Left ventricle myocardium inferior (tissue), 1 donor: ENCODE results near the gene XKR7. TPM values are rescaled to one million over a fixed set of nuclear protein-coding genes. Genes with fewer than 3 reads are reported as not detected.

ENCODE experiments used
- DNase-seq: peaks from one replicate; pipeline ENCODE4 v3.0.0-alpha.2; 2020
- H3K27ac ChIP-seq: fragments of 200-600 bp; replicated peaks from 2 replicates; pipeline ENCODE4 v1.8.0; 2021
- H3K27me3 ChIP-seq: fragments of 200-600 bp; 2 replicates; pipeline ENCODE4 v1.8.0; 2021; ENCODE audit warnings: low read depth
- H3K36me3 ChIP-seq: fragments of 200-600 bp; 2 replicates; pipeline ENCODE4 v1.8.0; 2021
- H3K4me1 ChIP-seq: fragments of 200-600 bp; 2 replicates; pipeline ENCODE4 v1.8.0; 2021
- H3K4me3 ChIP-seq: fragments of 200-600 bp; 2 replicates; pipeline ENCODE4 v1.8.0; 2021; ENCODE audit warnings: mild to moderate bottlenecking, moderate library complexity
- H3K9me3 ChIP-seq: fragments of 200-600 bp; replicated peaks from 2 replicates; pipeline ENCODE4 v1.8.0; 2021
- intact Hi-C: fragments of 100-400 bp; cut with micrococcal nuclease; formaldehyde crosslinking; loops from one replicate; pipeline ENCODE4 v1.11.0; 2022
- total RNA-seq: library from RNA; stranded (reverse); fragmentation: NEBNext Ultra II Directional; extraction: Animal tissue kit (Norgen Biotek cat#: 25700); gene quantifications from one replicate; pipeline ENCODE4 v1.2.1, GENCODE V29; 2021
- TF ChIP-seq, protein P1 (sequence below): fragments of 200-600 bp; IDR thresholded peaks from 2 replicates; pipeline ENCODE4 v1.8.0; 2021; ENCODE audit warnings: antibody characterized with exemption, mild to moderate bottlenecking, borderline replicate concordance
- donor health status: DM: no; HTN: yes; CAD: no; lungs with severe emphysema.

The XKR7 gene
- total RNA-seq, 1 donor from 2014 or later, result not detected

DNA sequence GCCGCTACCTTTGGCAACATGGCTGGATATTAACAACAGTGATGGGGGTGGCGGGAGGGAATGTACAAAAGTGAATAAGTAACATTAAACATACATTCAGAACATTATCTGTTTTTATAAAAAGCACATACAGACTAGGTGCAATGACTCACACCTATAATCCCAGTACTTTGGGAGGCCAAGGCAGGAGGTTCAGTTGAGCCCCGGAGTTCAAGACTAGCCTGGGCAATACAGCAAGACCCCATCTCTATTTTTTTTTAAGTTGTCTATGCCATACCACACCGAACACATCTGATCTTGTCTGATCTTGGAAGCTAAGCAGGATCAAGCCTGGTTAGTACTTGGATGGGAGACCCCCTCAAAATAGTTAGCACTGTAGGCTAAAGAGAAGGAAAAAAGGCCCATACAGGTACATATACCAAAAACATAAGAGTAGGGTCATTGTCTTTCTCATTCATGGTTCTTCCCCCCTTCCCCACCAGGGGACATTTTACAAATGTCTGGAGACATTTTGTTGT, 82.4 kb downstream of the XKR7 start:
- no peak overlapping the region for H3K27ac ChIP-seq
- H3K27me3 ChIP-seq, result peaks cover 87% of the 10 kb centered on the region
- H3K4me1 ChIP-seq, result peaks cover 12% of the 10 kb centered on the region
- intact Hi-C loops, result no loop called here
- no peaks in the 10 kb centered on the region for H3K36me3 ChIP-seq
- no peak for DNase-seq
- no peak overlapping the region for H3K4me3 ChIP-seq
- no peaks in the 10 kb centered on the region for H3K9me3 ChIP-seq
- TF ChIP-seq, protein P1, sequence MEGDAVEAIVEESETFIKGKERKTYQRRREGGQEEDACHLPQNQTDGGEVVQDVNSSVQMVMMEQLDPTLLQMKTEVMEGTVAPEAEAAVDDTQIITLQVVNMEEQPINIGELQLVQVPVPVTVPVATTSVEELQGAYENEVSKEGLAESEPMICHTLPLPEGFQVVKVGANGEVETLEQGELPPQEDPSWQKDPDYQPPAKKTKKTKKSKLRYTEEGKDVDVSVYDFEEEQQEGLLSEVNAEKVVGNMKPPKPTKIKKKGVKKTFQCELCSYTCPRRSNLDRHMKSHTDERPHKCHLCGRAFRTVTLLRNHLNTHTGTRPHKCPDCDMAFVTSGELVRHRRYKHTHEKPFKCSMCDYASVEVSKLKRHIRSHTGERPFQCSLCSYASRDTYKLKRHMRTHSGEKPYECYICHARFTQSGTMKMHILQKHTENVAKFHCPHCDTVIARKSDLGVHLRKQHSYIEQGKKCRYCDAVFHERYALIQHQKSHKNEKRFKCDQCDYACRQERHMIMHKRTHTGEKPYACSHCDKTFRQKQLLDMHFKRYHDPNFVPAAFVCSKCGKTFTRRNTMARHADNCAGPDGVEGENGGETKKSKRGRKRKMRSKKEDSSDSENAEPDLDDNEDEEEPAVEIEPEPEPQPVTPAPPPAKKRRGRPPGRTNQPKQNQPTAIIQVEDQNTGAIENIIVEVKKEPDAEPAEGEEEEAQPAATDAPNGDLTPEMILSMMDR, result no peak

DNA sequence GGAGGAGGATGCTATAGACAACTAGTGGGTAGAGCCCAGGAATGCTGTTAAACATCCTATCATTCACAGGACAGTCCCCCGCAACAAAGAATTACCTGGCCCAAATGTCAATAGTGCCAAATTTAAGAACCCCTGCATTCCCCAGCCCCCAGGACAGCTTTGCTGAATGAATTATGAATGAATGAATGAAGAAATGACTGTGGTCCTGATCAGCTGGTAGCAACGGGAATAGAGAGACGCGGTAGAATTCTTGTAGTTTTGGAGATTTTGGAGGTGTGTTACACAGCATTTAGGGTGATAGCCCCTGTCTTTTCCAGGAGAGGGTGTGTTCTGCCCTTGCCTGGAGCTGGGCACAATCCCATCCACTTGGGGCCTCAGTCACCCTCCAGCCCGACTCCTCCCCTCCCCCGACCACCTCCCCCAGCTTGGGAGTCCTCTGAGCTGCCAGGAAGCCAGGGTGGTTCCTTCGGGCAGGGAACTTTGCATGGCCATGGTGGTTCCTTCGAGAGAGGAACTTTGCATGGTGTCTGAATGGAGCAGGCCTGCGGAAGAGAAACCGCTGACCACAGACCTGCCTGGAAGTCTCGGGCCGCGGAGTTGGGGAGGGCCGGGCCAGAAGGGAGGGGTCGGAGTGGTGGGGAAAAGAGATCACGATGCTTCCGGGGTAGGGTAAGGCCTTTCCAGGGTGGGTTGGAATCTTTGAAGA, 83.1 kb downstream of the XKR7 start:
- peaks cover 12% of the 10 kb centered on the region for H3K4me1 ChIP-seq
- TF ChIP-seq, protein P1, result no peak
- peak overlapping the region; percentile 58 for H3K4me3 ChIP-seq
- H3K27ac ChIP-seq, result peak overlapping the region; percentile 48
- peaks cover 87% of the 10 kb centered on the region for H3K27me3 ChIP-seq
- intact Hi-C loops, result no loop called here
- DNase-seq, result peak; percentile 60
- no peaks in the 10 kb centered on the region for H3K36me3 ChIP-seq
- no peaks in the 10 kb centered on the region for H3K9me3 ChIP-seq

DNA sequence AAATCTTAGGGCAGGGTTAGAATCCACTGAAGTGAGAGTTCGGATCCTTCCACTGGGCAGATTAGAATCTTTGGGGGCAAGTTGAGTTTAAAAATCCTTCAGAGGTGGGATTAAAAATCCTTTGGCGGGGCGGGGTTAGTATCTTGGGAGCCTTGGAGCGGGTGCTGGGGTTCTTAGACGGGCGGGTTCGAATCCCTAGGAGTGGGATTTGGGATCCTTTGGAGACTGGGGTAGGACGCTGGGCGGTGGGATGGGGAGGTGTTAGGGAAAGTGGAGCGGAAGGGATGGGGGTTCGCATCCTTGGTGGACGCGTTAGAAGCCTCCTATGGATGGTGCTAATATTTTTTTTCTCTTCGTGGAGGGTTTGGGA, 83.8 kb downstream of the XKR7 start:
- Histone ChIP-seq H3K27me3 (peaks cover 94% of the 10 kb centered on the region), H3K4me1 (peaks cover 12% of the 10 kb centered on the region), H3K27ac (peak overlapping the region; percentile 48), H3K9me3 (no peaks in the 10 kb centered on the region), H3K4me3 (peak overlapping the region; percentile 58), H3K36me3 (no peaks in the 10 kb centered on the region)
- TF ChIP-seq, protein P1, result no peak
- intact Hi-C loops, result no loop called here
- no peak for DNase-seq

DNA sequence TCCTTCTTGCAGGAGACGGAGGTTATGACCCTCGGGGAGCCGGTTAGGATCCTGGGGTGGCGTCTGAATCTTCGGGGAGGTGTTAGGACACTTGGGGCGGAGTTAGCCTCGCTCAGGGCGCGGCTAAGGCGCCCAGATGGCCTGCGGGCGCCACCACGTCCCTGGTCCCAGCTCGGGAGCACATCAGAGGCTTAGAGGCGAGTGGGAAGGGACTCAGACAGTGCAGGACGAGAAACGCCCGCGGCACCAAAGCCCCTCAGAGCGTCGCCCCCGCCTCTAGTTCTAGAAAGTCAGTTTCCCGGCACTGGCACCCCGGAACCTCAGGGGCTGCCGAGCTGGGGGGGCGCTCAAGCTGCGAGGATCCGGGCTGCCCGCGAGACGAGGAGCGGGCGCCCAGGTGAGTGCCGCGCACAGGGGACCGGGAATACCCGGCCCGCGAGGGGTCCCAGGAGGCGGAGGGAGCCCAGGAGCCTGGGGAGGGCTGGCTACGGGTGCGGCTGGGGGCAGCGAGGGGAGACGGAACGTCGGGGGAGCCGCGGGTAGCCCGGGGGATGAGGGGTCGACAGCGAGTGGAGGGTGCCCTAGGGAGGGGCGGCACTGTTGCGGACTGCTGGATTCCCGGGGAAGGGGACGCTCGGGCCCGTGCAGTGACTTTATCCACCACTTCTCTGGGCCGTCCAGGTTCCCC, 84.3 kb downstream of the XKR7 start, which contains the start of gene HCK:
Gene HCK, plus strand, starts transcription at position 153 of the 688 bp plus-strand sequence.
- H3K27ac ChIP-seq, result peak within 1 kb of the TSS; percentile 63
- TF ChIP-seq, protein P1, result no peak
- H3K9me3 ChIP-seq, result no peaks in the 10 kb centered on the region
- H3K4me1 ChIP-seq, result peaks cover 12% of the 10 kb centered on the region
- DNase-seq, result peak; percentile 49
- H3K4me3 ChIP-seq, result peak within 1 kb of the TSS; percentile 58
- H3K27me3 ChIP-seq, result peaks cover 95% of the 10 kb centered on the region
- intact Hi-C loops, result no loop called here
- H3K36me3 ChIP-seq, result no peaks in the 10 kb centered on the region

DNA sequence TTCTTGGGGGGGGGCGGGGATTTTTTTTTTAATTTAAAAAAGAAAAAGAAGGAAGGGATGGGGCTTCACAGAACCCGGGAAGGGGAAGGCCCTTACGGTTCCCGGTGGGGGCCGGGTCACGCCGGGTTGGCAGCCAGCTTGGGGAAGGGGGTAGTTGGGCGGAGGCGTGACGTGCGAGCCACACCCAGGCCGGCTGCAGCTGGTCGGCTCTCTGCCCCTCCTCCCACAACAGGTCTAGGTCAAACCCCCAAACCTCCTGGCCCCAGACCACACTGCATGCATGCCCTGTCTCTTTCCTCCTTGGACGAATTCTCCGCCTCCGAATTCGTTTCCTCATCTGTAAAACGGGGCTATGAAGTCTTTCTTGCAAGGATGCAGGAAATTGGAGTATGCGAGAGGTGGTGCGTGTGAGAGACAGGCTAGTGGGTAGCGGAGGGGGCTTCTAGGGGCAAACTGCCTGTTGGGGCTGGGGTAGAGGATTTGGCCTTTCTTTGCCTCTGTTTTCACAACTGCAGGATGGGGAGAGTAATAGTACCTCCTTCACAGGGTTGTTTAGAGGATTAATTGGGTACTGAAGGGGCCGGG, 84.9 kb downstream of the XKR7 start:
- TF ChIP-seq, protein P1, result no peak
- peak overlapping the region; percentile 12 for H3K27ac ChIP-seq

More for the DNA sequence above, 84.9 kb downstream of the XKR7 start:
- Histone ChIP-seq H3K36me3 (no peaks in the 10 kb centered on the region), H3K9me3 (no peaks in the 10 kb centered on the region), H3K4me1 (peaks cover 12% of the 10 kb centered on the region), H3K27me3 (peaks cover 95% of the 10 kb centered on the region), H3K4me3 (peak overlapping the region; percentile 58)
- DNase-seq, result peak; percentile 68
- intact Hi-C loops, result no loop called here

Other genes starting within 250 kb of the XKR7 start
- gene BCL2L1, start 245.3 kb upstream of the XKR7 start, total RNA-seq, result 53.2 TPM
- gene TPX2, start 228.9 kb upstream of the XKR7 start, total RNA-seq, result 0.71 TPM
- 0.25 TPM for gene MYLK2, start 148.8 kb upstream of the XKR7 start, total RNA-seq
- gene FOXS1, start 122.5 kb upstream of the XKR7 start, total RNA-seq, result 1.6 TPM
- 5.1 TPM for gene DUSP15, start 97.6 kb upstream of the XKR7 start, total RNA-seq
- gene TTLL9, start 97.5 kb upstream of the XKR7 start, total RNA-seq, result 0.05 TPM
- 10.4 TPM for gene PDRG1, start 16.1 kb upstream of the XKR7 start, total RNA-seq
- gene CCM2L, start 42.3 kb downstream of the XKR7 start, total RNA-seq, result 7.5 TPM
- 4.3 TPM for gene HCK, start 84.1 kb downstream of the XKR7 start, total RNA-seq
- 27.0 TPM for gene TM9SF4, start 141.6 kb downstream of the XKR7 start, total RNA-seq
- gene PLAGL2, start 239.6 kb downstream of the XKR7 start, total RNA-seq, result 7.3 TPM
- gene POFUT1, start 239.7 kb downstream of the XKR7 start, total RNA-seq, result 28.9 TPM